RWPE2 (cell line): ENCODE results near the gene PHACTR1.

Experiments
- ATAC-seq: fragments of 200-7000 bp; cut with Tn5 transposase; 3 replicates; pipeline ENCODE4 v1.9.1; 2021; ENCODE audit warnings: low read depth
- DNase-seq: peaks from one replicate; pipeline ENCODE4 v3.0.0-alpha.2; 2020; ENCODE audit warnings: low spot score
- H3K27ac ChIP-seq: fragments of 450-650 bp; 2 replicates; pipeline ENCODE4 v1.5.1; 2017; ENCODE audit warnings: mild to moderate bottlenecking; ENCODE audit not compliant: poor library complexity, severe bottlenecking
- H3K27me3 ChIP-seq: fragments of 250-450 bp; sonication (Bioruptor Pico); 2 replicates; pipeline ENCODE4 v1.5.1; 2021; ENCODE audit warnings: mild to moderate bottlenecking, moderate library complexity; ENCODE audit not compliant: insufficient read depth, poor library complexity, severe bottlenecking
- H3K36me3 ChIP-seq: fragments of 250-450 bp; sonication (Bioruptor Pico); 2 replicates; pipeline ENCODE4 v1.5.1; 2020; ENCODE audit warnings: low read depth, mild to moderate bottlenecking, moderate library complexity
- H3K4me1 ChIP-seq: fragments of 250-450 bp; sonication (Bioruptor Pico); 2 replicates; pipeline ENCODE4 v1.5.1; 2021; ENCODE audit warnings: mild to moderate bottlenecking, moderate library complexity; ENCODE audit not compliant: insufficient read depth, poor library complexity, severe bottlenecking
- H3K4me3 ChIP-seq: fragments of 250-450 bp; sonication (Bioruptor Pico); 2 replicates; pipeline ENCODE4 v1.5.1; 2021; ENCODE audit warnings: mild to moderate bottlenecking, moderate library complexity; ENCODE audit not compliant: severe bottlenecking
- H3K9me3 ChIP-seq: fragments of 250-450 bp; sonication (Bioruptor Pico); 2 replicates; pipeline ENCODE4 v1.5.1; 2021; ENCODE audit warnings: mild to moderate bottlenecking, moderate library complexity; ENCODE audit not compliant: severe bottlenecking
- CTCF ChIP-seq: fragments of 450-650 bp; IDR thresholded peaks from one replicate; pipeline ENCODE4 v1.5.1; 2017; ENCODE audit warnings: mild to moderate bottlenecking, moderate library complexity; ENCODE audit not compliant: poor library complexity, severe bottlenecking

PHACTR1 gene

GRCh38 chr6:13038741-13039190 lies 322.2 kb downstream of the PHACTR1 start:
- ATAC-seq (no peak), DNase-seq (no peak)
- Histone ChIP-seq H3K27ac (no peak overlapping the region), H3K9me3 (no peaks in the 10 kb centered on the region), H3K27me3 (peaks cover 3% of the 10 kb centered on the region), H3K36me3 (no peaks in the 10 kb centered on the region), H3K4me3 (no peak overlapping the region), H3K4me1 (no peaks in the 10 kb centered on the region)
- TF ChIP-seq CTCF: no peak

- Histone ChIP-seq H3K4me1 (no peaks in the 10 kb centered on the region), H3K27ac (no peak overlapping the region), H3K27me3 (no peaks in the 10 kb centered on the region), H3K9me3 (no peaks in the 10 kb centered on the region), H3K4me3 (no peak overlapping the region), H3K36me3 (no peaks in the 10 kb centered on the region)
- DNase-seq (no peak), ATAC-seq (peak; percentile 23; the same call in 1 of the 3 replicates)
- no peak for TF ChIP-seq CTCF
Observed at GRCh38 chr6:13044390-13044789, 327.8 kb downstream of the PHACTR1 start.

GRCh38 chr6:13044896-13045295 lies 328.3 kb downstream of the PHACTR1 start:
- no peaks in the 10 kb centered on the region for H3K4me1 ChIP-seq
- H3K9me3 ChIP-seq: no peaks in the 10 kb centered on the region
- H3K27me3 ChIP-seq: no peaks in the 10 kb centered on the region
- DNase-seq (no peak), ATAC-seq (no peak)
- H3K36me3 ChIP-seq: no peaks in the 10 kb centered on the region
- no peak for TF ChIP-seq CTCF
- no peak overlapping the region for H3K4me3 ChIP-seq
- no peak overlapping the region for H3K27ac ChIP-seq

- no peaks in the 10 kb centered on the region for H3K36me3 ChIP-seq
- no peak for TF ChIP-seq CTCF
- H3K9me3 ChIP-seq: no peaks in the 10 kb centered on the region
- H3K27me3 ChIP-seq: no peaks in the 10 kb centered on the region
- no peak overlapping the region for H3K4me3 ChIP-seq
- DNase-seq (no peak), ATAC-seq (no peak)
- no peak overlapping the region for H3K27ac ChIP-seq
- H3K4me1 ChIP-seq: no peaks in the 10 kb centered on the region
Observed at GRCh38 chr6:13045676-13046075, 329.1 kb downstream of the PHACTR1 start.

- Histone ChIP-seq H3K27ac (no peak overlapping the region), H3K4me3 (no peak overlapping the region), H3K27me3 (no peaks in the 10 kb centered on the region), H3K9me3 (no peaks in the 10 kb centered on the region), H3K4me1 (no peaks in the 10 kb centered on the region), H3K36me3 (no peaks in the 10 kb centered on the region)
- no peak for TF ChIP-seq CTCF
- ATAC-seq (no peak), DNase-seq (no peak)
Observed at GRCh38 chr6:13046084-13046483, 329.5 kb downstream of the PHACTR1 start.
